Rectal smooth muscle tissue (tissue), 1 donor: ENCODE results near the gene LRP5.

Experiments used
- H3K27ac ChIP-seq: one replicate; pipeline ENCODE4 v1.7.0; 2013; ENCODE audit warnings: low read depth, low read length, inconsistent platforms
- H3K27me3 ChIP-seq: one replicate; pipeline ENCODE4 v1.7.0; 2013; ENCODE audit warnings: low read length; ENCODE audit not compliant: control insufficient read depth, insufficient read depth
- H3K36me3 ChIP-seq: one replicate; pipeline ENCODE4 v1.7.0; 2013; ENCODE audit warnings: low read length; ENCODE audit not compliant: control insufficient read depth, insufficient read depth
- H3K4me1 ChIP-seq: one replicate; pipeline ENCODE4 v1.7.0; 2013; ENCODE audit warnings: low read length; ENCODE audit not compliant: control insufficient read depth, insufficient read depth
- H3K4me3 ChIP-seq: one replicate; pipeline ENCODE4 v1.7.0; 2013; ENCODE audit warnings: low read length
- H3K9ac ChIP-seq: one replicate; pipeline ENCODE4 v1.7.0; 2013; ENCODE audit warnings: low read length

Gene LRP5

GRCh38 chr11:68488623-68489022, 176.2 kb downstream of the LRP5 start:
- Histone ChIP-seq H3K9ac (no peak overlapping the region), H3K36me3 (no peaks in the 10 kb centered on the region), H3K27ac (no peak overlapping the region), H3K27me3 (no peaks in the 10 kb centered on the region), H3K4me3 (no peak overlapping the region), H3K4me1 (no peaks in the 10 kb centered on the region)

- H3K4me3 ChIP-seq, result no peak overlapping the region
Observed at GRCh38 chr11:68495220-68495729, 182.9 kb downstream of the LRP5 start.

DNA sequence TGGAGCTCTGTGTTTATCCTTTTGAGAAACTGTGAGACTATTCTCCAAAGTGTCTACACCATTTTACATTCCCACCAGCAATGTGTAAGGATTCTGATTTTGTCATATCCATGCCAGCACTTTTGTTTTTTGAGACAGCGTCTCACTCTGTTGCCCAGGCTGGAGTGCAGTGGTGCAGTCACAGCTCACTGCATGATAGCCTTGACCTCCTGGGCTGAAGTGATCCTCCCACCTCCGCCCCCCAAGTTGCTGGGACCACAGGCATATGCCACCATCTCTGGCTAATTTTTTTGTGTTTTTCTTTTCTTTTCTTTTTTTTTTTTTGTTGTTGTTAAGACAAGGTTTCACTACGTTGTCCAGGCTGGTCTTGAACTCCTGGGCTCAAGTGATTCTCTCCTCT, 183.5 kb downstream of the LRP5 start:
- no peaks in the 10 kb centered on the region for H3K27me3 ChIP-seq
- H3K36me3 ChIP-seq, result no peaks in the 10 kb centered on the region
- no peak overlapping the region for H3K4me3 ChIP-seq
- H3K4me1 ChIP-seq, result peaks cover 21% of the 10 kb centered on the region
- no peak overlapping the region for H3K9ac ChIP-seq
- H3K27ac ChIP-seq, result no peak overlapping the region

More at GRCh38 chr11:68495220-68495729, 182.9 kb downstream of the LRP5 start:
- no peaks in the 10 kb centered on the region for H3K36me3 ChIP-seq
- H3K9ac ChIP-seq, result no peak overlapping the region
- no peaks in the 10 kb centered on the region for H3K27me3 ChIP-seq
- peaks cover 19% of the 10 kb centered on the region for H3K4me1 ChIP-seq
- no peak overlapping the region for H3K27ac ChIP-seq

DNA sequence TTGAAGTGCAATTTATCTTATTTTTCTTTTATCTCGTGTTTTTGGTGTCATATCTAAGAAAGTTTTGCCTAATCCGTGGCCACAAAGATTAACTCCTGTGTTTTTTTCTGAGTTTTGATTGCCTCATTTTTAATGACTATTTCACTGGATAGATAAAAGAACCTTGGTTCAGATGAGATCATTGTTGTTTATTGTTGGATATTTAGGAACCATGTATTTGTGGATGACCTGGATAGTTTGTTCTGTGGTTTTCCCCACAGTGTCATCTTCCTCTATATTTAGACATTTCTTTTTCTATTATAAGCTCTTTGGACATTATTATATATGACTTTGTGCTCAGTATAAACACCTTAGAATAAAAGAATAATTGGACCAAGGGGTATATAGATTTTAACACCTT, 185.4 kb downstream of the LRP5 start:
- Histone ChIP-seq H3K9ac (no peak overlapping the region), H3K27ac (no peak overlapping the region), H3K27me3 (no peaks in the 10 kb centered on the region), H3K36me3 (no peaks in the 10 kb centered on the region), H3K4me1 (peaks cover 28% of the 10 kb centered on the region), H3K4me3 (no peak overlapping the region)

DNA sequence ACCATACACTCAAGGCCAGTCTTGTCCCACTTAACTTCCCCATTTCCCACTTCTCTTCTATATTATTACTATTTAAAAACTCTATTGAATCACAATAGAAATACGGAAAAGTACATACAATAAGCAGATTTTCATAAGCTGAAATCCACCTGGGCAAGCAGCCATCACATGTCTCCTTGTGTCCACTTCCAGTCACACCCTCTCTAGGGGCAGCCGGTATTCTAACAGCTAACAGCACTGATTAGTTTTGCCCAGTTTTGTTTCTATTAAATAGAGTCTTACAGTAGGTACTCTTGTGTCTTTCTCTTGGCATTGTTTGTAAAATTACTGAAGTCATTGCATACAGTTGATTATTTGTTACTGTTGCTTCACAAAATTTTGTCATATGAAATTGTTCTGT, 185.9 kb downstream of the LRP5 start:
- H3K4me3 ChIP-seq, result no peak overlapping the region
- peaks cover 29% of the 10 kb centered on the region for H3K4me1 ChIP-seq

More for the DNA sequence above, 185.9 kb downstream of the LRP5 start:
- Histone ChIP-seq H3K27ac (no peak overlapping the region), H3K27me3 (no peaks in the 10 kb centered on the region), H3K9ac (no peak overlapping the region), H3K36me3 (no peaks in the 10 kb centered on the region)
